Measurements from ENCODE around the gene SMPD3. TPM values are rescaled to one million over a fixed set of nuclear protein-coding genes. Genes with fewer than 3 reads are reported as not detected.

Gene SMPD3
- total and polyA plus RNA-seq, 2 donors (not counting 3 experiments of a cell fraction or from before 2014, with no cell fraction given) = not detected

- BruUV-seq (replicated peaks) = no TSS peak
- Histone ChIP-seq H3K27ac (ENCODE audit: insufficient read depth, low read depth, low read length) (no peak overlapping the region), H2AFZ (ENCODE audit: low read depth, low read length) (no peak overlapping the region), H3K36me3 (ENCODE audit: control insufficient read depth in 2 of 2, extremely low read depth in 1 of 2, insufficient read depth in 2 of 2, low read length in 2 of 2) (peaks cover 3 to 43% of the 10 kb centered on the region in 2 experiments), H3K27me3 (ENCODE audit: control insufficient read depth in 2 of 2, insufficient read depth in 2 of 2, low read length in 2 of 2) (no peaks in the 10 kb centered on the region), H3K79me2 (ENCODE audit: control insufficient read depth, insufficient read depth, low read length) (no peaks in the 10 kb centered on the region), H3K4me2 (ENCODE audit: insufficient read depth, low read length) (no peak overlapping the region), H3K9me1 (replicated peaks; ENCODE audit: control insufficient read depth, extremely low read depth, insufficient read depth, low read length) (no peaks in the 10 kb centered on the region), H3K4me3 (replicated peaks in 1 of 3; ENCODE audit: insufficient read depth in 1 of 3, low read depth in 1 of 3, low read length in 3 of 3) (no peak overlapping the region), H3K9me3 (replicated peaks; ENCODE audit: control insufficient read depth, insufficient read depth, low read length) (no peaks in the 10 kb centered on the region), H4K20me1 (replicated peaks; ENCODE audit: control insufficient read depth, extremely low read depth, insufficient read depth, low read length) (no peaks in the 10 kb centered on the region), H3K4me1 (ENCODE audit: control insufficient read depth, extremely low read depth, insufficient read depth, low read length) (no peaks in the 10 kb centered on the region), H3K9ac (replicated peaks; ENCODE audit: extremely low read depth, insufficient read depth, low read length) (no peak overlapping the region)
- DNase-seq (ENCODE audit: low read depth, low spot score) (no peak), FAIRE-seq (no peak)
- ChIA-PET POLR2A (no interaction called here), CTCF (no interaction called here)
- TF ChIP-seq POLR2AphosphoS5 (IDR thresholded peaks at IDR 0.05; ENCODE audit: insufficient read depth, low read depth, low read length) (no peak), CTCF (IDR thresholded peaks at IDR 0.05; ENCODE audit: extremely low read depth in 1 of 2, insufficient read depth in 1 of 2, low read depth in 1 of 2, low read length in 2 of 2) (no peak), JUN (IDR thresholded peaks at IDR 0.05; ENCODE audit: borderline replicate concordance, insufficient read depth, insufficient read length, low read depth) (no peak), GATA2 (IDR thresholded peaks at IDR 0.05; ENCODE audit: insufficient read depth, insufficient read length, low read depth, low read length) (no peak), EZH2 (IDR thresholded peaks at IDR 0.05; ENCODE audit: borderline replicate concordance, low read depth, low read length, severe bottlenecking) (no peak), FOS (IDR thresholded peaks at IDR 0.05; ENCODE audit: borderline replicate concordance, insufficient read depth, low read length) (no peak), MAX (IDR thresholded peaks at IDR 0.05; ENCODE audit: insufficient read depth, insufficient read length) (no peak), MYC (IDR thresholded peaks at IDR 0.05; ENCODE audit: low read depth, low read length) (no peak), POLR2A (IDR thresholded peaks at IDR 0.05; ENCODE audit: low read depth, low read length) (no peak)
- dilution Hi-C loops (cut with MboI; ENCODE audit: extremely low pct_ligation_motif_present, low sequenced_read_pairs) (no loop called here), intact Hi-C loops (cut with micrococcal nuclease) (no loop called here)
Observed at GRCh38 chr16:68346892-68347480, 101.3 kb downstream of the SMPD3 start.

All from endothelial cell of umbilical vein (primary cell).